Ishikawa (cell line): Measurements from ENCODE around the gene ZNF134.

ENCODE experiments used
- CEBPB ChIP-seq: IDR thresholded peaks from 2 replicates; pipeline ENCODE4 v1.6.1; 2012
- EGR1 ChIP-seq: IDR thresholded peaks from 2 replicates; pipeline ENCODE4 v1.6.1; 2012
- EP300 ChIP-seq: IDR thresholded peaks from 2 replicates; pipeline ENCODE4 v1.6.1; 2012; ENCODE audit warnings: borderline replicate concordance
- FOXM1 ChIP-seq: IDR thresholded peaks from 2 replicates; pipeline ENCODE4 v1.6.1; 2012; ENCODE audit warnings: low read depth, borderline replicate concordance
- NFIC ChIP-seq: IDR thresholded peaks from 2 replicates; pipeline ENCODE4 v1.6.1; 2012
- RAD21 ChIP-seq: IDR thresholded peaks from 2 replicates; pipeline ENCODE4 v1.6.1; 2012; ENCODE audit warnings: low read depth
- TAF1 ChIP-seq: IDR thresholded peaks from 2 replicates; pipeline ENCODE4 v1.6.1; 2012; ENCODE audit warnings: low read depth, mild to moderate bottlenecking
- TCF12 ChIP-seq: IDR thresholded peaks from 2 replicates; pipeline ENCODE4 v1.6.1; 2012; ENCODE audit warnings: low read depth
- YY1 ChIP-seq: IDR thresholded peaks from 2 replicates; pipeline ENCODE4 v1.6.1; 2012; ENCODE audit warnings: low read depth
- TF ChIP-seq, protein P1 (sequence below): IDR thresholded peaks from 2 replicates; pipeline ENCODE4 v1.6.1; 2012
- TF ChIP-seq, protein P2 (sequence below): IDR thresholded peaks from 2 replicates; pipeline ENCODE4 v1.6.1; 2012; ENCODE audit warnings: low read depth, mild to moderate bottlenecking
- TF ChIP-seq, protein P3 (sequence below): IDR thresholded peaks from 2 replicates; pipeline ENCODE4 v1.6.1; 2012

DNA sequence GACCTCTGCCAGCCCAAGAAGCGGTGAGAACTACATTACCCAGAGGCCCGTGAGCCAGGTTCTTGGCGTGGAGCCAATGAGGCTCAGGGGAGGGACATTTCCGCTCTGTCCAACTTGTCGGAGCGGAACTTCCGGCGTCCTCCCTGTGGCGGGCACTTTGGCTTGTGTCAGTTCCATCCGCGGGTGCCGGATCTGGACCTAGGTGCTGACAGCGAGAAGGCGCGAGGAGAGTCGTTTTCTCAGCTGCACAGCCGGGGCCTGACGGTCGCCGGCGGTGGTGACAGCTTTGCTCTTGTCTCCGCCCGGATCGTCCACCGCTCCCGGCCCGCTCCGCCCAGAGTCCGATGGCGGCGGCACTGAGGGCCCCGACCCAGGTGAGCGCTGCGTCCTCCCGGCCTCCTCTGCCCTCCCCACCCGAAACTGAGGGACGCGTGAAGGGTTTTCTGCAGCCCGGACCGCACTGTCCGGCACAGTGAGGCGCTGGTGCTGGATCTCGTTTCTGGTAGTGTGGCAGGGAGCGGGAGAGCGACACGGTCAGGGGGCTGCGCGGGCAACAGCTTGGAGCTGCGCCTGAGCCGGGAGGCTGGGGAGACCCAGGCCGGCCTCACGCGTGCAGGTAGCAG lies 14.2 kb upstream of the ZNF134 start, which contains the start of gene ZNF530:
- no peak for TF ChIP-seq TAF1
- TF ChIP-seq RAD21 = no peak
- TF ChIP-seq, protein P1, sequence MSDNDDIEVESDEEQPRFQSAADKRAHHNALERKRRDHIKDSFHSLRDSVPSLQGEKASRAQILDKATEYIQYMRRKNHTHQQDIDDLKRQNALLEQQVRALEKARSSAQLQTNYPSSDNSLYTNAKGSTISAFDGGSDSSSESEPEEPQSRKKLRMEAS = no peak
- TF ChIP-seq, protein P2, sequence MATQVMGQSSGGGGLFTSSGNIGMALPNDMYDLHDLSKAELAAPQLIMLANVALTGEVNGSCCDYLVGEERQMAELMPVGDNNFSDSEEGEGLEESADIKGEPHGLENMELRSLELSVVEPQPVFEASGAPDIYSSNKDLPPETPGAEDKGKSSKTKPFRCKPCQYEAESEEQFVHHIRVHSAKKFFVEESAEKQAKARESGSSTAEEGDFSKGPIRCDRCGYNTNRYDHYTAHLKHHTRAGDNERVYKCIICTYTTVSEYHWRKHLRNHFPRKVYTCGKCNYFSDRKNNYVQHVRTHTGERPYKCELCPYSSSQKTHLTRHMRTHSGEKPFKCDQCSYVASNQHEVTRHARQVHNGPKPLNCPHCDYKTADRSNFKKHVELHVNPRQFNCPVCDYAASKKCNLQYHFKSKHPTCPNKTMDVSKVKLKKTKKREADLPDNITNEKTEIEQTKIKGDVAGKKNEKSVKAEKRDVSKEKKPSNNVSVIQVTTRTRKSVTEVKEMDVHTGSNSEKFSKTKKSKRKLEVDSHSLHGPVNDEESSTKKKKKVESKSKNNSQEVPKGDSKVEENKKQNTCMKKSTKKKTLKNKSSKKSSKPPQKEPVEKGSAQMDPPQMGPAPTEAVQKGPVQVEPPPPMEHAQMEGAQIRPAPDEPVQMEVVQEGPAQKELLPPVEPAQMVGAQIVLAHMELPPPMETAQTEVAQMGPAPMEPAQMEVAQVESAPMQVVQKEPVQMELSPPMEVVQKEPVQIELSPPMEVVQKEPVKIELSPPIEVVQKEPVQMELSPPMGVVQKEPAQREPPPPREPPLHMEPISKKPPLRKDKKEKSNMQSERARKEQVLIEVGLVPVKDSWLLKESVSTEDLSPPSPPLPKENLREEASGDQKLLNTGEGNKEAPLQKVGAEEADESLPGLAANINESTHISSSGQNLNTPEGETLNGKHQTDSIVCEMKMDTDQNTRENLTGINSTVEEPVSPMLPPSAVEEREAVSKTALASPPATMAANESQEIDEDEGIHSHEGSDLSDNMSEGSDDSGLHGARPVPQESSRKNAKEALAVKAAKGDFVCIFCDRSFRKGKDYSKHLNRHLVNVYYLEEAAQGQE = no peak
- peak; percentile 43; the same call in 1 of the 2 replicates for TF ChIP-seq TCF12
- peak; percentile 100 for TF ChIP-seq NFIC
- 0 out of 2 replicates have a peak, but pooled peaks have one; percentile 31 for TF ChIP-seq YY1
- TF ChIP-seq CEBPB = no peak
- no peak for TF ChIP-seq EP300
- TF ChIP-seq EGR1 = no peak
- TF ChIP-seq FOXM1 = no peak
- TF ChIP-seq, protein P3, sequence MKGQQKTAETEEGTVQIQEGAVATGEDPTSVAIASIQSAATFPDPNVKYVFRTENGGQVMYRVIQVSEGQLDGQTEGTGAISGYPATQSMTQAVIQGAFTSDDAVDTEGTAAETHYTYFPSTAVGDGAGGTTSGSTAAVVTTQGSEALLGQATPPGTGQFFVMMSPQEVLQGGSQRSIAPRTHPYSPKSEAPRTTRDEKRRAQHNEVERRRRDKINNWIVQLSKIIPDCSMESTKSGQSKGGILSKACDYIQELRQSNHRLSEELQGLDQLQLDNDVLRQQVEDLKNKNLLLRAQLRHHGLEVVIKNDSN = no peak
